ENCODE results near the gene CNIH3. TPM values are rescaled to one million over a fixed set of nuclear protein-coding genes. Genes with fewer than 3 reads are reported as not detected.

The CNIH3 gene
- total RNA-seq, 1 experiment from 2014 or later: 3.7 TPM

GRCh38 chr1:224616756-224617409, 766 bp downstream of the CNIH3 start:
- peaks cover 12% of the 10 kb centered on the region for H3K27me3 ChIP-seq (ENCODE audit: control insufficient read depth, insufficient read depth, low read length)
- no peak overlapping the region for H3K27ac ChIP-seq (ENCODE audit: low read length)
- H3K9me3 ChIP-seq (ENCODE audit: control insufficient read depth, insufficient read depth, low read depth, low read length): no peaks in the 10 kb centered on the region
- intact Hi-C loops (cut with micrococcal nuclease; ENCODE audit: unreplicated experiment) (no loop called here), in situ Hi-C loops (cut with HindIII; ENCODE audit: low pct_unique_long_range_greater_than_20kb, low sequenced_read_pairs) (no loop called here)
- H3K36me3 ChIP-seq (ENCODE audit: control insufficient read depth, insufficient read depth, low read length): no peaks in the 10 kb centered on the region
- ChIA-PET CTCF (no interaction called here), POLR2A (interaction anchor here (0.6 kb wide), 1 partner anchor 374 kb away, joined by 4 read pairs; no protein-coding TSS in a partner anchor)
- H3K4me1 ChIP-seq (ENCODE audit: control insufficient read depth, insufficient read depth, low read length): no peaks in the 10 kb centered on the region
- BruUV-seq (replicated peaks): no TSS peak
- DNase-seq (ENCODE audit: low read depth, low spot score) (no peak), ATAC-seq (no peak)
- TF ChIP-seq SIN3A (IDR thresholded peaks at IDR 0.05; ENCODE audit: borderline replicate concordance, insufficient read depth, low read depth, low read length) (no peak), CTCF (IDR thresholded peaks at IDR 0.05) (no peak), POLR2AphosphoS5 (IDR thresholded peaks at IDR 0.05; ENCODE audit: low read depth, low read length) (no peak), TCF7L2 (IDR thresholded peaks at IDR 0.05; ENCODE audit: low read depth, low read length) (no peak), REST (IDR thresholded peaks at IDR 0.05; ENCODE audit: insufficient read depth in 1 of 2, low read depth in 2 of 2, low read length in 1 of 2) (no peak)
- H3K4me3 ChIP-seq (ENCODE audit: low read depth in 2 of 2, low read length in 2 of 2): peak overlapping the region; percentile 44 to 58

GRCh38 chr1:224617410-224618355, 1.6 kb downstream of the CNIH3 start:
- in situ Hi-C loops (cut with HindIII; ENCODE audit: low pct_unique_long_range_greater_than_20kb, low sequenced_read_pairs) (no loop called here), intact Hi-C loops (cut with micrococcal nuclease; ENCODE audit: unreplicated experiment) (no loop called here)
- ATAC-seq (no peak; the same call in 1 of the 2 replicates), DNase-seq (ENCODE audit: low read depth, low spot score) (no peak)
- no peaks in the 10 kb centered on the region for H3K4me1 ChIP-seq (ENCODE audit: control insufficient read depth, insufficient read depth, low read length)
- peaks cover 12% of the 10 kb centered on the region for H3K27me3 ChIP-seq (ENCODE audit: control insufficient read depth, insufficient read depth, low read length)
- H3K9me3 ChIP-seq (ENCODE audit: control insufficient read depth, insufficient read depth, low read depth, low read length): no peaks in the 10 kb centered on the region
- ChIA-PET CTCF (no interaction called here), POLR2A (interaction anchor here (0.6 kb wide), 1 partner anchor 375 kb away, joined by 4 read pairs; no protein-coding TSS in a partner anchor)
- H3K36me3 ChIP-seq (ENCODE audit: control insufficient read depth, insufficient read depth, low read length): no peaks in the 10 kb centered on the region
- peak overlapping the region; percentile 44 to 58 for H3K4me3 ChIP-seq (ENCODE audit: low read depth in 2 of 2, low read length in 2 of 2)
- TF ChIP-seq REST (IDR thresholded peaks at IDR 0.05; ENCODE audit: insufficient read depth in 1 of 2, low read depth in 2 of 2, low read length in 1 of 2) (no peak), TCF7L2 (IDR thresholded peaks at IDR 0.05; ENCODE audit: low read depth, low read length) (no peak), SIN3A (IDR thresholded peaks at IDR 0.05; ENCODE audit: borderline replicate concordance, insufficient read depth, low read depth, low read length) (no peak), POLR2AphosphoS5 (IDR thresholded peaks at IDR 0.05; ENCODE audit: low read depth, low read length) (no peak), CTCF (IDR thresholded peaks at IDR 0.05) (no peak)
- no TSS peak for BruUV-seq (replicated peaks)
- no peak overlapping the region for H3K27ac ChIP-seq (ENCODE audit: low read length)
